Lower leg skin (tissue), 4 donors: ENCODE data around the gene FHOD3. TPM values are rescaled to one million over a fixed set of nuclear protein-coding genes. Genes with fewer than 3 reads are reported as not detected.
A peak's percentile ranks its signal among the peaks of the same experiment; 100 is the strongest.

Experiments
- DNase-seq, 2 donors: peaks; one replicate each; pipeline ENCODE4 v3.0.0-alpha.2; 2019; ENCODE audit warnings: low spot score in 2 of 2
- H3K4me3 ChIP-seq: fragments of 200-600 bp; sonication (generic); 2 replicates; pipeline ENCODE4 v1.5.1; 2017; ENCODE audit warnings: mild to moderate bottlenecking, low read depth; ENCODE audit not compliant: poor library complexity, severe bottlenecking
- POLR2A ChIP-seq, 2 donors: fragments of 450-650 bp; IDR thresholded peaks; one replicate each; pipeline ENCODE4 v1.6.1; 2016 to 2017; ENCODE audit warnings: antibody characterized with exemption in 2 of 2, mild to moderate bottlenecking in 1 of 2, moderate library complexity in 1 of 2
- WGBS, 2 donors: methylation state at CpG; one replicate each; pipeline ENCODE4 v1.1.5; 2018; 5-methylcytosine and 5-hydroxymethylcytosine counted together
- intact Hi-C: fragments of 100-400 bp; cut with DNase I; formaldehyde crosslinking; loops from one replicate; pipeline ENCODE4 v1.15.0; 2023; ENCODE audit warnings: low total_unique reads
- total RNA-seq, 4 donors: library from RNA; depleted of rRNA; stranded (reverse); fragments of >200 nt; gene quantifications; one replicate each; pipeline ENCODE4 v1.1.0, GENCODE V29; 2016
- TF ChIP-seq, protein P1 (sequence below), 3 donors: fragments of 450-650 bp; IDR thresholded peaks; one replicate each; pipeline ENCODE4 v1.5.1; 2016; ENCODE audit warnings: antibody characterized with exemption in 3 of 3, mild to moderate bottlenecking in 3 of 3, moderate library complexity in 2 of 3

FHOD3 gene
- total RNA-seq, 4 donors from 2014 or later = 5.3 to 15.1 (median 7.8) TPM

DNA sequence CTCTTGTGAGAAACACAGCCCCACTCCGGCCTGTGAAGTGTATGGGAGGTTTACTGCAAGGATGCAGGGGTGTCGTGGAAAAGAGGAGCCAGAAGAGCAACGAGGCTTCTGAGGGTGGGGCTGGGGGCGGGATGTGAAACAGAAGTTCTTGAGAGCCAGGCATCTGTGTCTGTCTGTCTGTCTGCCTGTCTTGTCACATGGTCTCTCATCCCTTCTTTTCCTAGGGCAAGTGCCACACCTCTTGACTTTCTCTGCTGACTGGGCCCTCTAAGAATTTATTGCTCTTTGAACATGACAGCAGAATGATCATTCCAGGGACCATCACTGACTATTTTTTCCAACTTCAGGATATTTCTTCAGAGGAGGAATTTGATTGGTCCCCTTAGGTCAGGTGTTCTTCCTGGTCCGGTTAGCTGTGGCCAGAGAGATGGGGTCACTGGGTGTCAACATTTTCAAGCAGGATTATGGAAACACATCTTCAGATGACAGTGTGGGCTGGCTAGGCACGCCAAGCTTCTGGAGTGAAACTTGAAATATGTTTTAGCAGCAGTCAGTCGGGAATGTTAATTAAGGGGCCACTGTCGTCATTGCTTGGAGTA is 131.0 kb downstream of the FHOD3 start:
- DNase-seq = no peak
- WGBS, 2 donors = 77 to 78% methylated on average over 8 of the region's 8 CpGs
- no peak for TF ChIP-seq POLR2A (IDR thresholded peaks at IDR 0.05)
- TF ChIP-seq, protein P1, sequence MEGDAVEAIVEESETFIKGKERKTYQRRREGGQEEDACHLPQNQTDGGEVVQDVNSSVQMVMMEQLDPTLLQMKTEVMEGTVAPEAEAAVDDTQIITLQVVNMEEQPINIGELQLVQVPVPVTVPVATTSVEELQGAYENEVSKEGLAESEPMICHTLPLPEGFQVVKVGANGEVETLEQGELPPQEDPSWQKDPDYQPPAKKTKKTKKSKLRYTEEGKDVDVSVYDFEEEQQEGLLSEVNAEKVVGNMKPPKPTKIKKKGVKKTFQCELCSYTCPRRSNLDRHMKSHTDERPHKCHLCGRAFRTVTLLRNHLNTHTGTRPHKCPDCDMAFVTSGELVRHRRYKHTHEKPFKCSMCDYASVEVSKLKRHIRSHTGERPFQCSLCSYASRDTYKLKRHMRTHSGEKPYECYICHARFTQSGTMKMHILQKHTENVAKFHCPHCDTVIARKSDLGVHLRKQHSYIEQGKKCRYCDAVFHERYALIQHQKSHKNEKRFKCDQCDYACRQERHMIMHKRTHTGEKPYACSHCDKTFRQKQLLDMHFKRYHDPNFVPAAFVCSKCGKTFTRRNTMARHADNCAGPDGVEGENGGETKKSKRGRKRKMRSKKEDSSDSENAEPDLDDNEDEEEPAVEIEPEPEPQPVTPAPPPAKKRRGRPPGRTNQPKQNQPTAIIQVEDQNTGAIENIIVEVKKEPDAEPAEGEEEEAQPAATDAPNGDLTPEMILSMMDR (IDR thresholded peaks at IDR 0.05) = no peak
- no peak overlapping the region for H3K4me3 ChIP-seq
- intact Hi-C loops = no loop called here

DNA sequence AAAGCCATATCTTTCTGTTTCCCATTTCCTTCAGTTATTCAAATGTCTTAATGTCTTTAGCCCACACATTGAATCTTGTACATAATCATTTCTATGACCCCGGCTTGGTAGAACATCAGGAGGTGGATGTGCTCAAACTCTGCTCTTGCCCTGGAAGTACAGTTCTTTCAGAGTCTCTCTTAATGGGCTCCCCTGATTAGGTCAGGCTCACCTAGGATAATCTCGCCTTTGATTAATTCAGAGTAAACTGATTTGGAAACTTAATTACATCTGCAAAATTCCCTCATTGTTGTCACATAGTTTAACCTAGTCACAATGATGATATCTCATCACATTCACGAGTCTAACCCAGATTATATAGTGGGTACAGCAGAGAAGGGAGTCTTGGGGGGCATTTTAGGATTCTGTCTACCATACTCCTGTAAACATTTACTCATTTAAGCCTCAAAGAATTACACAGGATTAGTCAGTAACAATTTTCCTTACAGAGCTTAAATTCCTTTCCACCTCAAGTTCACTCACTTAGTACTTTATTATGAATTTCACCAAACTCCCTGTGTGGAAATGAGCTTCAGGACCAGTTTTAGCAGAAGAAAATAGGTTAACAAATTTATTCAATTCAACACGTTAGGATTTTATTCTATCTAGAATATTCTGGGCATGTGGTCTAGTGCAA is 135.5 kb downstream of the FHOD3 start:
- TF ChIP-seq, protein P1 (IDR thresholded peaks at IDR 0.05) = no peak
- TF ChIP-seq POLR2A (IDR thresholded peaks at IDR 0.05) = no peak
- 83 to 84% methylated on average over 4 of the region's 4 CpGs for WGBS, 2 donors
- intact Hi-C loops = no loop called here
- no peak overlapping the region for H3K4me3 ChIP-seq
- no peak for DNase-seq

DNA sequence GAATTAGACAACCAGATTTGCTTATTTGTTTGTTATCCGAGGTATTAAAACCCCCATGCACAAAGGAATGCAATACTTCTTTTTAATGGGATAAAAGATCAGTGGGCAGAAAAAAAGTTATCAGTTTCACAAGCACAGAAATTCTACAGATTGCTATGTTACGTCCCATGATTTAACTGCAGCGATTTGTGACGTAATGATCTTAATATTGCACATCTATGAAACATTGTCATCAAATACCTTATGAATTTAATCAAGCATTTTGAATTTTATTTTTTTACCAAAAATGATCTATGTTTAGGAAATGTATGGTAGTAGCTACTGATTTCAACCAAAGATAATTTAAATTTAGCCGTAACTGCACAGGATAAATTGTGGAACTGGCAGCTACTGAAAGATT is 138.9 kb downstream of the FHOD3 start:
- intact Hi-C loops = no loop called here
- no peak for DNase-seq
- TF ChIP-seq, protein P1 (IDR thresholded peaks at IDR 0.05) = no peak
- TF ChIP-seq POLR2A (IDR thresholded peaks at IDR 0.05) = no peak
- H3K4me3 ChIP-seq = no peak overlapping the region
- 94 to 96% methylated on average over 5 of the region's 5 CpGs for WGBS, 2 donors

DNA sequence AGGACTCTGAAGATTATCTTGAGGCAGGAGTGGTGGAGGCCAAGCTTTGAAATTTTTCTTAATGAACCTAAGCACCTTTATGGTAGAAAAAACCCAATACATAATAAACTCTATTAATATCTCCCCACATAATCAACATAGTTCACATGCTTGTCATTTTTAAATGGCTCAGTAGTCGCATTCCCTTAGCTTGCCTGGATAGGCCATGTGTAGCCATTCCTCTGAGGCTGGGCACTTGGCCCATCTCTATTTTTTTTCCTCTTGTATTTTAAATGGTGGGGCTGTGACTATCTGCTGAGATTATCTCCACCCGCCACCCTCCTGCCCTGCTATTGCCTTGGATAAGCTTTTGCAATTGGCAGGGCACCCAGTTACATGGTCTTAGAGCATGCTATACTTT is 143.1 kb downstream of the FHOD3 start:
- intact Hi-C loops = no loop called here
- WGBS, 2 donors = 51 to 54% methylated on average over 2 of the region's 2 CpGs
- H3K4me3 ChIP-seq = no peak overlapping the region
- peak in 1 of 2 donors; percentile 26 for DNase-seq
- TF ChIP-seq, protein P1 (IDR thresholded peaks at IDR 0.05) = no peak
- no peak for TF ChIP-seq POLR2A (IDR thresholded peaks at IDR 0.05)

DNA sequence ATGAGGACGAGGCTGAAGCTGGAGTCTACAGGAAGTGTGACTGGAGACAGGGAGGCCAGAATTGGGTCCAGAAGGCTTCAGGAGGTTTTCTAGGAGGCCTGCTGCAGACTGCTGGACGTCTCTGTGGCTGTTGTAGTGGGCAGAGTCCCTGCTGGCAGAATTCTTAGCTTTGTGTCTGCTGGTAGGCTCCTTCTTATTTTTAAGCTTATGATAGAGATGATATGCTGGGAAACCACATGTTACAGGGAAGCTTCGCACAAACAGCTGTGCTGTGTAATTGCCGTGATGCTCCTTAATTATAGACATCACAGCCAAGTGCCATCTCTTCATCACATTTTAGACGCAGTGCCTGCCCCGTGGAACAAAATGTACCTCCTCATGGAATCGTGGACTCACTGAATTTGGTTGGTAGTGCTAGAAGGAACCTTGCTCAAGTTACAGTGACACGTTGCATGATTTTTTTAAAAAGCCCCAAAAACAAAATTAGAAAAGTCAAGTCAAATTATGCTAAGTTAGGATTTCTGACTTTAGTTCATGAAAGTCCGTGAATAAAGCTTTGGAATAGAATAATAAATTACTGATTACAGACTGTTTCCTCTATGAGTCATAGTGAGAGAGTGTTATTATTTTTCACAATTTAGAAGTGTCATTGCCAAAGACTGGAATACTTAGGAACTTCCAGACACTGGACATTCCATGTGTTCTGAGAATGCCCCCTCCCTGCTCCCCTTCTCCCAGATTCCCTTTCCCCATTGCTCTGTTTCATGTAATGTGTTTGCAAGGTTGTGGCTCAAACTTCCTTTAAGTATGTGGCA is 144.1 kb downstream of the FHOD3 start:
- intact Hi-C loops = no loop called here
- no peak for DNase-seq

More for the DNA sequence above, 144.1 kb downstream of the FHOD3 start:
- 21 to 35% methylated on average over 9 of the region's 9 CpGs for WGBS, 2 donors
- TF ChIP-seq, protein P1 (IDR thresholded peaks at IDR 0.05) = no peak
- no peak for TF ChIP-seq POLR2A (IDR thresholded peaks at IDR 0.05)
- no peak overlapping the region for H3K4me3 ChIP-seq
